ENCODE measurements around the gene ANKEF1. TPM values are rescaled to one million over a fixed set of nuclear protein-coding genes. Genes with fewer than 3 reads are reported as not detected.
A peak's percentile ranks its signal among the peaks of the same experiment; 100 is the strongest.

ANKEF1 gene
- total RNA-seq, 1 experiment from 2014 or later, result 11.6 TPM

DNA sequence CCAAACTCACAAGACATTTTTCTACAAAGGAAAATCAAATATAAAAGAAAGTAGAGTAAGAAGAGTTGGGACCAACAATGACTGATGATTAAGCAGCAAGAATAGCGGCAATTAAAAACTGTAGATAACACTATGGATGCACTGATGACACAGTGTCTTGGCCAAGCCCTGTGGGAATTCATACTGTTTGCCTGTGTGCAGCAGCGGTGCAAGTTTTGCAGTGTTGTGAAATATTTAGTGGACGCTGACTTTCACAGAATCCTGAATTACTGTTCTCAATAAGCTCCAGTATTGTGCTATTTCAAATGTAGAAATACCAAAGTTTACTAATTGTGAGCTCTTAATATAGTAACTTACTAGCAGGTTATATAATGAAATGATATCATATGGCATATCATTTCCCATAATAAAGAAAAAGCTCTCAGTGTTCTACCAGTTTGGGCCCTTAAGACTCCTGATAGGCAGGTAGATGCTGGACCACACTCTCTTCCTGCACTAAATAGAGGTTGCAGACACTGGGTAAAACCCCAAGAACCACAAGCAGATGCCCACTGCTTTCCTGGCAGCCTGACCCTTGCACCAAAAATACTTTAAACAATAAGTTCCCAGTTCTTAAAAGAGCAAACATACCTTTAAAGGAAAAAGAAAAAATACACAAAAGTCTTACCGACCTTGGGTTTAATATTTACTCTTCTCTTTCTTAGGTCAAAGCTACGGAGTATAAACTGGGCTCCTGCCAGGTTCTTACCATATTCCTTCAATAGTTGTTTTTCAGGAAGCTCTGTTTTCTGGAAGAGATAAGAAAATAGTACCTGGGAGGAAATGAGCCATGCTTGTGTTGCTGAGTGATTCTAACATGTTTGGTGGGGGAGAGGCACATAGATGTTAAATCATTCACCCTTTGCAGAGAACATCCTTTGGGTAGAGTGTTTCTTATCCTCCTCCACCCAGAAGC, 41.6 kb downstream of the ANKEF1 start:
- Histone ChIP-seq H3K36me3 (ENCODE audit: low read depth, low read length) (no peaks in the 10 kb centered on the region), H2AFZ (ENCODE audit: low read length) (no peak overlapping the region), H3K4me1 (ENCODE audit: insufficient read depth, low read length) (peaks cover 44% of the 10 kb centered on the region), H3K9ac (ENCODE audit: low read length) (no peak overlapping the region), H3K9me3 (ENCODE audit: low read length) (no peaks in the 10 kb centered on the region), H3K79me2 (ENCODE audit: low read length) (no peaks in the 10 kb centered on the region), H3K4me2 (ENCODE audit: low read length) (peak overlapping the region; percentile 37), H3K27ac (ENCODE audit: low read length) (peak overlapping the region; percentile 72), H3K27me3 (ENCODE audit: low read length) (no peaks in the 10 kb centered on the region), H3K4me3 (ENCODE audit: low read length) (no peak overlapping the region), H4K20me1 (ENCODE audit: low read length) (no peaks in the 10 kb centered on the region), H3K9me2 (replicated peaks; ENCODE audit: low read length) (no peaks in the 10 kb centered on the region), H3F3A (ENCODE audit: low read length, unreplicated experiment) (peaks cover 5% of the 10 kb centered on the region)
- no TSS peak for BruUV-seq (replicated peaks)
- DNase-seq, result peak; percentile 96
- ChIA-PET POLR2A (ENCODE audit: unreplicated experiment) (interaction anchor here (0.6 kb wide), 2 partner anchors 17 to 1494 kb away, joined by 3 read pairs; no protein-coding TSS in a partner anchor), CTCF (interaction anchor here (0.6 to 1.4 kb wide), 3 partner anchors 11 to 98 kb away, joined by 3 to 11 read pairs (median 5); no protein-coding TSS in a partner anchor)
- TF ChIP-seq, protein P1, sequence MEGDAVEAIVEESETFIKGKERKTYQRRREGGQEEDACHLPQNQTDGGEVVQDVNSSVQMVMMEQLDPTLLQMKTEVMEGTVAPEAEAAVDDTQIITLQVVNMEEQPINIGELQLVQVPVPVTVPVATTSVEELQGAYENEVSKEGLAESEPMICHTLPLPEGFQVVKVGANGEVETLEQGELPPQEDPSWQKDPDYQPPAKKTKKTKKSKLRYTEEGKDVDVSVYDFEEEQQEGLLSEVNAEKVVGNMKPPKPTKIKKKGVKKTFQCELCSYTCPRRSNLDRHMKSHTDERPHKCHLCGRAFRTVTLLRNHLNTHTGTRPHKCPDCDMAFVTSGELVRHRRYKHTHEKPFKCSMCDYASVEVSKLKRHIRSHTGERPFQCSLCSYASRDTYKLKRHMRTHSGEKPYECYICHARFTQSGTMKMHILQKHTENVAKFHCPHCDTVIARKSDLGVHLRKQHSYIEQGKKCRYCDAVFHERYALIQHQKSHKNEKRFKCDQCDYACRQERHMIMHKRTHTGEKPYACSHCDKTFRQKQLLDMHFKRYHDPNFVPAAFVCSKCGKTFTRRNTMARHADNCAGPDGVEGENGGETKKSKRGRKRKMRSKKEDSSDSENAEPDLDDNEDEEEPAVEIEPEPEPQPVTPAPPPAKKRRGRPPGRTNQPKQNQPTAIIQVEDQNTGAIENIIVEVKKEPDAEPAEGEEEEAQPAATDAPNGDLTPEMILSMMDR (conservative IDR thresholded peaks at IDR 0.05; ENCODE audit: low read depth, low read length), result no peak
- TF ChIP-seq EZH2 (IDR thresholded peaks at IDR 0.05; ENCODE audit: low read length, unreplicated experiment), result no peak
- TF ChIP-seq EZH2phosphoT487 (IDR thresholded peaks at IDR 0.05; ENCODE audit: borderline replicate concordance, low read length), result no peak
- intact Hi-C loops (cut with micrococcal nuclease), result loop anchor here (1.0 to 10.0 kb wide), 3 partner anchors 14 to 448 kb away; no protein-coding TSS in a partner anchor
- peak; percentile 73 for ATAC-seq

DNA sequence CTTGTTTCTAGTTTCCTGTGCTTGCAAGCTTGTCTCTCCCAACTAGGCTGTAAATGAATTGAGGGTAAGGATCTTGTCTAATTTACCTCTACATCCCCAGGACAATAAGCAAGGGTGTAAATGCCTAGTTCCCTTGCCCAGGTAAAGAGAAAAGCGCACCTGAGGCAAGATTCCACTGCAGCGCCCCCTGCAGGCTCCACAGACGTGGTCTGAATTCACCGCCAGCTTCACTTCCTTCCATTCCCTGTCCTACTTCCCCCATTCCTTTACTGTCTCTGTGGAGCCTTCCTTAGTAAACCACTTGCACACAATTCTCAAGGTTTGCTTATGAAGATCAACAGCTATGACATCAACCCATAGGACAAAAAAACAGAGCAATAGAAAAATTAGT, 42.3 kb downstream of the ANKEF1 start:
- Histone ChIP-seq H3K36me3 (ENCODE audit: low read depth, low read length) (no peaks in the 10 kb centered on the region), H3K9ac (ENCODE audit: low read length) (no peak overlapping the region), H3K4me1 (ENCODE audit: insufficient read depth, low read length) (peaks cover 44% of the 10 kb centered on the region), H4K20me1 (ENCODE audit: low read length) (no peaks in the 10 kb centered on the region), H3K27ac (ENCODE audit: low read length) (peak overlapping the region; percentile 72), H2AFZ (ENCODE audit: low read length) (no peak overlapping the region), H3K9me3 (ENCODE audit: low read length) (no peaks in the 10 kb centered on the region), H3K4me2 (ENCODE audit: low read length) (peak overlapping the region; percentile 37), H3K4me3 (ENCODE audit: low read length) (no peak overlapping the region), H3K79me2 (ENCODE audit: low read length) (no peaks in the 10 kb centered on the region), H3K27me3 (ENCODE audit: low read length) (no peaks in the 10 kb centered on the region), H3K9me2 (replicated peaks; ENCODE audit: low read length) (no peaks in the 10 kb centered on the region), H3F3A (ENCODE audit: low read length, unreplicated experiment) (peaks cover 5% of the 10 kb centered on the region)
- POLR2A ChIA-PET (ENCODE audit: unreplicated experiment), result no interaction called here
- TF ChIP-seq EZH2 (IDR thresholded peaks at IDR 0.05; ENCODE audit: low read length, unreplicated experiment) (no peak), EZH2phosphoT487 (IDR thresholded peaks at IDR 0.05; ENCODE audit: borderline replicate concordance, low read length) (no peak)
- TF ChIP-seq, protein P1 (conservative IDR thresholded peaks at IDR 0.05; ENCODE audit: low read depth, low read length), result peak; percentile 80
- BruUV-seq (replicated peaks), result no TSS peak
- no peak for DNase-seq
- intact Hi-C loops (cut with micrococcal nuclease), result loop anchor here (2.0 to 10.0 kb wide), 2 partner anchors 14 to 448 kb away; no protein-coding TSS in a partner anchor
- ATAC-seq, result no peak
- CTCF ChIA-PET, result interaction anchor here (0.6 to 1.4 kb wide), 3 partner anchors 11 to 99 kb away, joined by 3 to 11 read pairs (median 5); no protein-coding TSS in a partner anchor

Data from PC-3 (cell line).